ENCODE measurements around the gene UNC13A.
A peak's percentile ranks its signal among the peaks of the same experiment; 100 is the strongest.

Gene UNC13A

GRCh38 chr19:17581211-17581874 lies 106.8 kb downstream of the UNC13A start:
- no peak for TF ChIP-seq FOXP2 (optimal IDR thresholded peaks at IDR 0.05; ENCODE audit: borderline replicate concordance, extremely low read depth, extremely low read length, insufficient read depth)
- no peak for TF ChIP-seq POLR2AphosphoS5 (IDR thresholded peaks at IDR 0.05; ENCODE audit: low read depth, low read length)
- TF ChIP-seq TAF1 (IDR thresholded peaks at IDR 0.05; ENCODE audit: borderline replicate concordance, insufficient read depth, low read length) = no peak
- TF ChIP-seq SIN3A (IDR thresholded peaks at IDR 0.05; ENCODE audit: borderline replicate concordance, insufficient read depth, low read length) = no peak
- no peak for TF ChIP-seq REST (IDR thresholded peaks at IDR 0.05; ENCODE audit: insufficient read depth in 1 of 2, low read depth in 2 of 2, low read length in 2 of 2)

- no peak for TF ChIP-seq SIN3A (IDR thresholded peaks at IDR 0.05; ENCODE audit: borderline replicate concordance, insufficient read depth, low read length)
- no peak for TF ChIP-seq REST (IDR thresholded peaks at IDR 0.05; ENCODE audit: insufficient read depth in 1 of 2, low read depth in 2 of 2, low read length in 2 of 2)
- TF ChIP-seq FOXP2 (optimal IDR thresholded peaks at IDR 0.05; ENCODE audit: borderline replicate concordance, extremely low read depth, extremely low read length, insufficient read depth) = no peak
- no peak for TF ChIP-seq POLR2AphosphoS5 (IDR thresholded peaks at IDR 0.05; ENCODE audit: low read depth, low read length)
- no peak for TF ChIP-seq TAF1 (IDR thresholded peaks at IDR 0.05; ENCODE audit: borderline replicate concordance, insufficient read depth, low read length)
Measured at GRCh38 chr19:17580470-17581144, 107.5 kb downstream of the UNC13A start.

- no peak for TF ChIP-seq REST (IDR thresholded peaks at IDR 0.05; ENCODE audit: insufficient read depth in 1 of 2, low read depth in 2 of 2, low read length in 2 of 2)
- peak; percentile 23 for TF ChIP-seq FOXP2 (optimal IDR thresholded peaks at IDR 0.05; ENCODE audit: borderline replicate concordance, extremely low read depth, extremely low read length, insufficient read depth)
Measured at GRCh38 chr19:17579661-17580244, 108.4 kb downstream of the UNC13A start.

- TF ChIP-seq FOXP2 (optimal IDR thresholded peaks at IDR 0.05; ENCODE audit: borderline replicate concordance, extremely low read depth, extremely low read length, insufficient read depth) (no peak), TAF1 (IDR thresholded peaks at IDR 0.05; ENCODE audit: borderline replicate concordance, insufficient read depth, low read length) (no peak), REST (IDR thresholded peaks at IDR 0.05; ENCODE audit: insufficient read depth in 1 of 2, low read depth in 2 of 2, low read length in 2 of 2) (no peak), POLR2AphosphoS5 (IDR thresholded peaks at IDR 0.05; ENCODE audit: low read depth, low read length) (no peak), SIN3A (IDR thresholded peaks at IDR 0.05; ENCODE audit: borderline replicate concordance, insufficient read depth, low read length) (no peak)
Measured at GRCh38 chr19:17577457-17578097, 110.6 kb downstream of the UNC13A start.

All from PFSK-1 (cell line).